GM23338 (cell line): ENCODE data around the gene PRKD3. TPM values are rescaled to one million over a fixed set of nuclear protein-coding genes. Genes with fewer than 3 reads are reported as not detected.

ENCODE experiments used
- ATAC-seq: fragments of 200-7000 bp; cut with Tn5 transposase; 3 replicates; pipeline ENCODE4 v1.9.1; 2020
- DNase-seq: peaks from one replicate; pipeline ENCODE4 v3.0.0-alpha.2; 2015; ENCODE audit warnings: low spot score
- H2AFZ ChIP-seq: fragments of 200-600 bp; sonication (generic); 2 replicates; pipeline ENCODE4 v1.8.0; 2016; ENCODE audit warnings: antibody characterized with exemption, mild to moderate bottlenecking, moderate library complexity
- H3F3A ChIP-seq: fragments of 200-600 bp; sonication (generic); replicated peaks from 2 replicates; pipeline ENCODE4 v1.8.0; 2017; ENCODE audit warnings: antibody characterized with exemption, mixed run types, low read depth
- H3K27ac ChIP-seq: fragments of 200-600 bp; sonication (generic); 2 replicates; pipeline ENCODE4 v1.6.1; 2016; ENCODE audit warnings: low read depth
- H3K27me3 ChIP-seq: fragments of 200-600 bp; sonication (generic); 2 replicates; pipeline ENCODE4 v1.8.0; 2016; ENCODE audit warnings: mild to moderate bottlenecking, mixed run types, moderate library complexity; ENCODE audit not compliant: insufficient read depth
- H3K36me3 ChIP-seq: fragments of 200-600 bp; sonication (generic); 2 replicates; pipeline ENCODE4 v1.8.0; 2016; ENCODE audit warnings: mild to moderate bottlenecking; ENCODE audit not compliant: insufficient read depth
- H3K4me1 ChIP-seq: fragments of 200-600 bp; sonication (generic); 2 replicates; pipeline ENCODE4 v1.8.0; 2016; ENCODE audit warnings: mild to moderate bottlenecking, moderate library complexity; ENCODE audit not compliant: insufficient read depth
- H3K4me2 ChIP-seq: fragments of 200-600 bp; sonication (generic); 2 replicates; pipeline ENCODE4 v1.7.1; 2017; ENCODE audit warnings: mixed run types
- H3K4me3 ChIP-seq: fragments of 200-600 bp; sonication (generic); 2 replicates; pipeline ENCODE4 v1.6.1; 2016; ENCODE audit warnings: mixed run types
- H3K79me2 ChIP-seq: fragments of 200-600 bp; sonication (generic); replicated peaks from 2 replicates; pipeline ENCODE4 v1.8.0; 2017; ENCODE audit warnings: mild to moderate bottlenecking; ENCODE audit not compliant: insufficient read depth
- H3K9me2 ChIP-seq: fragments of 200-600 bp; sonication (generic); 2 replicates; pipeline ENCODE4 v1.8.0; 2017; ENCODE audit not compliant: insufficient read depth
- H4K20me1 ChIP-seq: fragments of 200-600 bp; sonication (generic); replicated peaks from 2 replicates; pipeline ENCODE4 v1.8.0; 2017; ENCODE audit warnings: mild to moderate bottlenecking; ENCODE audit not compliant: insufficient read depth
- H3K27ac Mint-ChIP-seq: 2 replicates; pipeline ENCODE4 v1.8.0; 2020; ENCODE audit warnings: inconsistent platforms, mild to moderate bottlenecking, moderate library complexity, mixed read lengths
- H3K27me3 Mint-ChIP-seq: 3 replicates; pipeline ENCODE4 v1.8.0; 2022; ENCODE audit warnings: low read depth, mild to moderate bottlenecking, moderate library complexity, mixed read lengths, inconsistent platforms; ENCODE audit not compliant: insufficient read depth, poor library complexity
- H3K36me3 Mint-ChIP-seq: 3 replicates; pipeline ENCODE4 v1.8.0; 2021; ENCODE audit warnings: low read depth, mild to moderate bottlenecking, inconsistent platforms, moderate library complexity, mixed read lengths
- H3K4me1 Mint-ChIP-seq: 3 replicates; pipeline ENCODE4 v1.8.0; 2020; ENCODE audit warnings: mild to moderate bottlenecking, inconsistent platforms, mixed read lengths
- H3K4me3 Mint-ChIP-seq: 3 replicates; pipeline ENCODE4 v1.8.0; 2021; ENCODE audit warnings: moderate library complexity, mild to moderate bottlenecking, inconsistent platforms, mixed read lengths
- H3K9me3 Mint-ChIP-seq: 3 replicates; pipeline ENCODE4 v1.8.0; 2020; ENCODE audit warnings: moderate library complexity, mild to moderate bottlenecking, inconsistent platforms, mixed read lengths
- EZH2phosphoT487 ChIP-seq: fragments of 200-600 bp; sonication (generic); IDR thresholded peaks from one replicate; pipeline ENCODE4 v1.8.1; 2018; ENCODE audit warnings: antibody characterized with exemption; ENCODE audit not compliant: unreplicated experiment
- POLR2AphosphoS5 ChIP-seq: IDR thresholded peaks from 2 replicates; pipeline ENCODE4 v1.6.1; 2016; ENCODE audit warnings: antibody characterized with exemption, low read depth
- STAT1 ChIP-seq: IDR thresholded peaks from one replicate; pipeline ENCODE4 v1.6.1; 2016; ENCODE audit warnings: antibody characterized with exemption; ENCODE audit not compliant: unreplicated experiment
- ZNF331 ChIP-seq: fragments of 250-450 bp; sonication (Bioruptor Pico); IDR thresholded peaks from 2 replicates; pipeline ENCODE4 v1.5.0; 2020; ENCODE audit warnings: low read depth, mild to moderate bottlenecking, moderate library complexity
- polyA plus RNA-seq: library from polyadenylated mRNA; unstranded; fragments of >200 nt; fragmentation: Nextera tagmentation; extraction: Ambion mirVana; gene quantifications from 2 replicates; pipeline ENCODE4 v1.2.1, GENCODE V29; 2016
- total RNA-seq: library from RNA; depleted of rRNA; stranded (reverse); fragments of >200 nt; shearing (Covaris generic); gene quantifications from 2 replicates; pipeline ENCODE4 v1.2.3, GENCODE V29; 2014
- TF ChIP-seq, protein P1 (sequence below): fragments of 250-450 bp; sonication (Bioruptor Pico); IDR thresholded peaks from 2 replicates; pipeline ENCODE4 v1.5.0; 2020; ENCODE audit warnings: mild to moderate bottlenecking, moderate library complexity
- TF ChIP-seq, protein P2 (sequence below): IDR thresholded peaks from one replicate; pipeline ENCODE4 v1.6.1; 2018; ENCODE audit warnings: antibody characterized with exemption; ENCODE audit not compliant: unreplicated experiment
- TF ChIP-seq, protein P3 (sequence below): IDR thresholded peaks from 2 replicates; pipeline ENCODE4 v1.6.1; 2016; ENCODE audit warnings: antibody characterized with exemption

The PRKD3 gene
- total and polyA plus RNA-seq, 2 experiments from 2014 or later = 59.7 to 77.0 TPM

DNA sequence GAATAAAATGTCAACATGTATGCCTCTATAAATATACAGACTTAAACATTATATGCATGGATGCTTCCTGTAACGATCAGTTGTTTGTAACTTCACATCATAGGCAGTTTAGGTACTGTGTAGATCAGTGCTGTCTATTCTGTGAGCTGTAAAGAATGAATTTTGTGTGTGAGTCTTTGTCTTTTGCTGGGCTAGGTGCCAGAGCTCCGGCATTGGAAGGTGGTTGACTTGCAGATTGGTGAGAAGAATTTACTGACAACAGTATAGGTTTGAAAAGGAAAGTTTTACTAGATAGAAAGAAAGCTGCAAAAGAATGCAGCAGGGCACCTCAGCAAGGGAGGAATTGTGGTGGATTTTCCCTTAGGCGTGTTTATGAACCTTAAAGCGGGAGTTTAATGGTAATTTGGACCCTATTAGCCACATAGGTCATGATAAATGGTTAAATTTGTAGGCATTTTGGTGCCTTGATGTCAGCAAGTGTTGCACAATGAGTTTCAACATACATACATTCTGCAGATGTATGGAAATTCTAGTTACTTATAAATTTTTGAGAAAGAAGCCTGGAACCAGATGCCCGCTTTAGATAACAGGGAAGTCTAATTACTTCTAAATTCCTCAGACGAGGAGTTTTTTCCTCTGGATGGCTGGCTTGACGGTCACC, 13.1 kb upstream of the PRKD3 start:
- TF ChIP-seq EZH2phosphoT487 = no peak
- TF ChIP-seq, protein P1, sequence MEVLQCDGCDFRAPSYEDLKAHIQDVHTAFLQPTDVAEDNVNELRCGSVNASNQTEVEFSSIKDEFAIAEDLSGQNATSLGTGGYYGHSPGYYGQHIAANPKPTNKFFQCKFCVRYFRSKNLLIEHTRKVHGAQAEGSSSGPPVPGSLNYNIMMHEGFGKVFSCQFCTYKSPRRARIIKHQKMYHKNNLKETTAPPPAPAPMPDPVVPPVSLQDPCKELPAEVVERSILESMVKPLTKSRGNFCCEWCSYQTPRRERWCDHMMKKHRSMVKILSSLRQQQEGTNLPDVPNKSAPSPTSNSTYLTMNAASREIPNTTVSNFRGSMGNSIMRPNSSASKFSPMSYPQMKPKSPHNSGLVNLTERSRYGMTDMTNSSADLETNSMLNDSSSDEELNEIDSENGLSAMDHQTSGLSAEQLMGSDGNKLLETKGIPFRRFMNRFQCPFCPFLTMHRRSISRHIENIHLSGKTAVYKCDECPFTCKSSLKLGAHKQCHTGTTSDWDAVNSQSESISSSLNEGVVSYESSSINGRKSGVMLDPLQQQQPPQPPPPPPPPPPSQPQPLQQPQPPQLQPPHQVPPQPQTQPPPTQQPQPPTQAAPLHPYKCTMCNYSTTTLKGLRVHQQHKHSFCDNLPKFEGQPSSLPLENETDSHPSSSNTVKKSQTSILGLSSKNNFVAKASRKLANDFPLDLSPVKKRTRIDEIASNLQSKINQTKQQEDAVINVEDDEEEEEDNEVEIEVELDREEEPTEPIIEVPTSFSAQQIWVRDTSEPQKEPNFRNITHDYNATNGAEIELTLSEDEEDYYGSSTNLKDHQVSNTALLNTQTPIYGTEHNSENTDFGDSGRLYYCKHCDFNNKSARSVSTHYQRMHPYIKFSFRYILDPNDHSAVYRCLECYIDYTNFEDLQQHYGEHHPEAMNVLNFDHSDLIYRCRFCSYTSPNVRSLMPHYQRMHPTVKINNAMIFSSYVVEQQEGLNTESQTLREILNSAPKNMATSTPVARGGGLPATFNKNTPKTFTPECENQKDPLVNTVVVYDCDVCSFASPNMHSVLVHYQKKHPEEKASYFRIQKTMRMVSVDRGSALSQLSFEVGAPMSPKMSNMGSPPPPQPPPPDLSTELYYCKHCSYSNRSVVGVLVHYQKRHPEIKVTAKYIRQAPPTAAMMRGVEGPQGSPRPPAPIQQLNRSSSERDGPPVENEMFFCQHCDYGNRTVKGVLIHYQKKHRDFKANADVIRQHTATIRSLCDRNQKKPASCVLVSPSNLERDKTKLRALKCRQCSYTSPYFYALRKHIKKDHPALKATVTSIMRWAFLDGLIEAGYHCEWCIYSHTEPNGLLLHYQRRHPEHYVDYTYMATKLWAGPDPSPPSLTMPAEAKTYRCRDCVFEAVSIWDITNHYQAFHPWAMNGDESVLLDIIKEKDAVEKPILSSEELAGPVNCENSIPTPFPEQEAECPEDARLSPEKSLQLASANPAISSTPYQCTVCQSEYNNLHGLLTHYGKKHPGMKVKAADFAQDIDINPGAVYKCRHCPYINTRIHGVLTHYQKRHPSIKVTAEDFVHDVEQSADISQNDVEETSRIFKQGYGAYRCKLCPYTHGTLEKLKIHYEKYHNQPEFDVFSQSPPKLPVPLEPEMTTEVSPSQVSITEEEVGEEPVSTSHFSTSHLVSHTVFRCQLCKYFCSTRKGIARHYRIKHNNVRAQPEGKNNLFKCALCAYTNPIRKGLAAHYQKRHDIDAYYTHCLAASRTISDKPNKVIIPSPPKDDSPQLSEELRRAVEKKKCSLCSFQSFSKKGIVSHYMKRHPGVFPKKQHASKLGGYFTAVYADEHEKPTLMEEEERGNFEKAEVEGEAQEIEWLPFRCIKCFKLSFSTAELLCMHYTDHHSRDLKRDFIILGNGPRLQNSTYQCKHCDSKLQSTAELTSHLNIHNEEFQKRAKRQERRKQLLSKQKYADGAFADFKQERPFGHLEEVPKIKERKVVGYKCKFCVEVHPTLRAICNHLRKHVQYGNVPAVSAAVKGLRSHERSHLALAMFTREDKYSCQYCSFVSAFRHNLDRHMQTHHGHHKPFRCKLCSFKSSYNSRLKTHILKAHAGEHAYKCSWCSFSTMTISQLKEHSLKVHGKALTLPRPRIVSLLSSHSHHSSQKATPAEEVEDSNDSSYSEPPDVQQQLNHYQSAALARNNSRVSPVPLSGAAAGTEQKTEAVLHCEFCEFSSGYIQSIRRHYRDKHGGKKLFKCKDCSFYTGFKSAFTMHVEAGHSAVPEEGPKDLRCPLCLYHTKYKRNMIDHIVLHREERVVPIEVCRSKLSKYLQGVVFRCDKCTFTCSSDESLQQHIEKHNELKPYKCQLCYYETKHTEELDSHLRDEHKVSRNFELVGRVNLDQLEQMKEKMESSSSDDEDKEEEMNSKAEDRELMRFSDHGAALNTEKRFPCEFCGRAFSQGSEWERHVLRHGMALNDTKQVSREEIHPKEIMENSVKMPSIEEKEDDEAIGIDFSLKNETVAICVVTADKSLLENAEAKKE (CRISPR knock-in tag) = no peak
- TF ChIP-seq POLR2AphosphoS5 = no peak
- no peaks in the 10 kb centered on the region for H3K79me2 ChIP-seq
- H2AFZ ChIP-seq = no peak overlapping the region
- H3K27me3 Mint-ChIP-seq = peaks cover 3% of the 10 kb centered on the region
- H3K36me3 Mint-ChIP-seq = no peaks in the 10 kb centered on the region
- H3K4me1 ChIP-seq = no peaks in the 10 kb centered on the region
- no peaks in the 10 kb centered on the region for H3K36me3 ChIP-seq
- H3K4me2 ChIP-seq = no peak overlapping the region
- H3K27ac ChIP-seq = no peak overlapping the region
- H3F3A ChIP-seq = no peaks in the 10 kb centered on the region
- 0 out of 2 replicates have a peak, but pooled peaks cover 3% of the 10 kb centered on the region for H3K9me2 ChIP-seq
- DNase-seq (no peak), ATAC-seq (no peak)
- no peaks in the 10 kb centered on the region for H3K9me3 Mint-ChIP-seq
- H3K4me3 ChIP-seq = no peak overlapping the region
- peaks cover 3% of the 10 kb centered on the region for H3K4me1 Mint-ChIP-seq
- no peak overlapping the region for H3K4me3 Mint-ChIP-seq
- no peak overlapping the region for H3K27ac Mint-ChIP-seq
- H3K27me3 ChIP-seq = no peaks in the 10 kb centered on the region
- H4K20me1 ChIP-seq = no peaks in the 10 kb centered on the region

DNA sequence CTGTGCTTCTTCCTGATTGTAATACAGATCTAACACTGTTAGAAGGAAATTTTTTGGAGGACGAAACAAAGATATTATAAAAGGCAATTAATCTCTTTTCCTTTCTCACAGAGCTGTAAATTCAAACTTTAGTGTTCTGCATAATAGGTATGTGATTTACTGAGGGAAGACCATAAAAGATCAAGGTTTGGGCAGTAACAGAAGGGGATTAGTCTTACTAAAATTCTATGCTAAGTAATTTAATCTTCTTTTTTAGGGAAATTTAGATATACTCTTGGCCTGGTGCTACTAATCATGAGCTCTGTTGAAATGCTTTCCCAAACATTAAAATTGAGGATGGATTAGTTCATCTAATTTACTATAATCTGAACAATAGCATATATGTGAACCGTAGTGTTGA, 11.0 kb upstream of the PRKD3 start:
- H3K4me3 Mint-ChIP-seq = no peak overlapping the region
- DNase-seq = no peak
- no peaks in the 10 kb centered on the region for H3F3A ChIP-seq
- H3K4me1 ChIP-seq = no peaks in the 10 kb centered on the region
- no peaks in the 10 kb centered on the region for H3K36me3 Mint-ChIP-seq
- no peaks in the 10 kb centered on the region for H3K36me3 ChIP-seq
- H2AFZ ChIP-seq = no peak overlapping the region
- H3K9me3 Mint-ChIP-seq = no peaks in the 10 kb centered on the region
- no peaks in the 10 kb centered on the region for H3K27me3 ChIP-seq
- H4K20me1 ChIP-seq = no peaks in the 10 kb centered on the region
- no peak overlapping the region for H3K4me3 ChIP-seq
- no peak overlapping the region for H3K27ac Mint-ChIP-seq
- H3K4me1 Mint-ChIP-seq = peaks cover 3% of the 10 kb centered on the region; the same call in 1 of the 3 replicates
- H3K79me2 ChIP-seq = no peaks in the 10 kb centered on the region
- TF ChIP-seq POLR2AphosphoS5 (no peak), ZNF331 (CRISPR knock-in tag) (no peak), EZH2phosphoT487 (no peak), STAT1 (no peak)
- TF ChIP-seq, protein P2, sequence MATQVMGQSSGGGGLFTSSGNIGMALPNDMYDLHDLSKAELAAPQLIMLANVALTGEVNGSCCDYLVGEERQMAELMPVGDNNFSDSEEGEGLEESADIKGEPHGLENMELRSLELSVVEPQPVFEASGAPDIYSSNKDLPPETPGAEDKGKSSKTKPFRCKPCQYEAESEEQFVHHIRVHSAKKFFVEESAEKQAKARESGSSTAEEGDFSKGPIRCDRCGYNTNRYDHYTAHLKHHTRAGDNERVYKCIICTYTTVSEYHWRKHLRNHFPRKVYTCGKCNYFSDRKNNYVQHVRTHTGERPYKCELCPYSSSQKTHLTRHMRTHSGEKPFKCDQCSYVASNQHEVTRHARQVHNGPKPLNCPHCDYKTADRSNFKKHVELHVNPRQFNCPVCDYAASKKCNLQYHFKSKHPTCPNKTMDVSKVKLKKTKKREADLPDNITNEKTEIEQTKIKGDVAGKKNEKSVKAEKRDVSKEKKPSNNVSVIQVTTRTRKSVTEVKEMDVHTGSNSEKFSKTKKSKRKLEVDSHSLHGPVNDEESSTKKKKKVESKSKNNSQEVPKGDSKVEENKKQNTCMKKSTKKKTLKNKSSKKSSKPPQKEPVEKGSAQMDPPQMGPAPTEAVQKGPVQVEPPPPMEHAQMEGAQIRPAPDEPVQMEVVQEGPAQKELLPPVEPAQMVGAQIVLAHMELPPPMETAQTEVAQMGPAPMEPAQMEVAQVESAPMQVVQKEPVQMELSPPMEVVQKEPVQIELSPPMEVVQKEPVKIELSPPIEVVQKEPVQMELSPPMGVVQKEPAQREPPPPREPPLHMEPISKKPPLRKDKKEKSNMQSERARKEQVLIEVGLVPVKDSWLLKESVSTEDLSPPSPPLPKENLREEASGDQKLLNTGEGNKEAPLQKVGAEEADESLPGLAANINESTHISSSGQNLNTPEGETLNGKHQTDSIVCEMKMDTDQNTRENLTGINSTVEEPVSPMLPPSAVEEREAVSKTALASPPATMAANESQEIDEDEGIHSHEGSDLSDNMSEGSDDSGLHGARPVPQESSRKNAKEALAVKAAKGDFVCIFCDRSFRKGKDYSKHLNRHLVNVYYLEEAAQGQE = no peak
- TF ChIP-seq, protein P3, sequence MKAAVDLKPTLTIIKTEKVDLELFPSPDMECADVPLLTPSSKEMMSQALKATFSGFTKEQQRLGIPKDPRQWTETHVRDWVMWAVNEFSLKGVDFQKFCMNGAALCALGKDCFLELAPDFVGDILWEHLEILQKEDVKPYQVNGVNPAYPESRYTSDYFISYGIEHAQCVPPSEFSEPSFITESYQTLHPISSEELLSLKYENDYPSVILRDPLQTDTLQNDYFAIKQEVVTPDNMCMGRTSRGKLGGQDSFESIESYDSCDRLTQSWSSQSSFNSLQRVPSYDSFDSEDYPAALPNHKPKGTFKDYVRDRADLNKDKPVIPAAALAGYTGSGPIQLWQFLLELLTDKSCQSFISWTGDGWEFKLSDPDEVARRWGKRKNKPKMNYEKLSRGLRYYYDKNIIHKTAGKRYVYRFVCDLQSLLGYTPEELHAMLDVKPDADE = no peak
- ATAC-seq = no peak
- H3K4me2 ChIP-seq = no peak overlapping the region
- H3K27me3 Mint-ChIP-seq = peaks cover 3% of the 10 kb centered on the region
- H3K27ac ChIP-seq = no peak overlapping the region
- H3K9me2 ChIP-seq = peaks cover 4% of the 10 kb centered on the region; the same call in 1 of the 2 replicates
